Activated naive CD8-positive, alpha-beta T cell treated with anti-CD3 and anti-CD28 coated beads, Interleukin-2, amount 50 U/mL, for 24 hours (primary cell): ENCODE measurements around the gene MICAL2.

Experiments used
- ATAC-seq: fragments of 150-1000 bp; cut with Tn5 transposase; one replicate; pipeline ENCODE4 v1.10.0; 2021
- DNase-seq: peaks from one replicate; pipeline ENCODE4 v3.0.0; 2021
- H3K27ac Mint-ChIP-seq: one replicate; pipeline ENCODE4 v1.8.0; 2021; ENCODE audit warnings: mild to moderate bottlenecking, mixed read lengths
- H3K27me3 Mint-ChIP-seq: one replicate; pipeline ENCODE4 v1.8.0; 2021; ENCODE audit warnings: mixed read lengths
- H3K36me3 Mint-ChIP-seq: one replicate; pipeline ENCODE4 v1.8.0; 2021; ENCODE audit warnings: low read depth, mixed read lengths
- H3K4me1 Mint-ChIP-seq: one replicate; pipeline ENCODE4 v1.8.0; 2021; ENCODE audit warnings: mixed read lengths
- H3K4me3 Mint-ChIP-seq: one replicate; pipeline ENCODE4 v1.8.0; 2021; ENCODE audit warnings: mild to moderate bottlenecking, moderate library complexity, mixed read lengths
- H3K9me3 Mint-ChIP-seq: one replicate; pipeline ENCODE4 v1.8.0; 2021; ENCODE audit warnings: mixed read lengths

MICAL2 gene

DNA sequence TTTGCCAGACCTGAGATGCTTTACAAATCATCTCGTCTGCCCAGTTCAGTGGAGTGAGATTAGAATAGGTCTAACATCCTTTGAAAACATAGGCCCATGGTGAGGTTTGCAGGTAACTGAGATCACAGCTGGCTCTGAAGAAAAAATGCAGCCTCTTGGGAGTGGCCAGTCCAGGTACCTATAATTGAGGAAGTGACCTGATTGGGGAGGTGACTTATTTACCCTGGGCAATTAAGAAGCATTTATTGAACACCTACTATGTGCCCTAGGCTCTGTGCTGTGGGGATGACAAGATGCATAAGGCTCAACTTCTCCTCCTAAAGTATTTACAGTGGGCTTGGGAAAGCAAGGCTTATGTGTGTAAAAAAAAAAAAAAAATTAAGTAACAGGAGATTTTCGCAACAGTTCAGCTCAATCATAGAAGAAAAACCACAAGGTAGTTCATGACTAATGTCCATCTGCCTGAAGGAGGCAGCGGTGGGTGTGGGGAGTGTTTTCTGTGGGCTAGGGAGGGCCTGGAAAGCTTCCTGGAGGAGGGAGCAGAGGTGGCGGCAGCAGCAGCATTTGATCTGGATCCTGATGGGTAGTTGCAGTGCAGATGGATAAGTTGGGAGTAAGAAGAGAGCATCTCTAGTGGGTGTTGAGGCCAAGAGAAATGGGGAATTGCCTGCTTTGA lies 16.1 kb downstream of the MICAL2 start:
- H3K36me3 Mint-ChIP-seq: peaks cover 5% of the 10 kb centered on the region
- no peaks in the 10 kb centered on the region for H3K9me3 Mint-ChIP-seq
- peak overlapping the region; percentile 13 for H3K27ac Mint-ChIP-seq
- ATAC-seq: no peak
- DNase-seq: no peak
- H3K4me1 Mint-ChIP-seq: peaks cover 66% of the 10 kb centered on the region
- no peak overlapping the region for H3K4me3 Mint-ChIP-seq
- no peaks in the 10 kb centered on the region for H3K27me3 Mint-ChIP-seq

DNA sequence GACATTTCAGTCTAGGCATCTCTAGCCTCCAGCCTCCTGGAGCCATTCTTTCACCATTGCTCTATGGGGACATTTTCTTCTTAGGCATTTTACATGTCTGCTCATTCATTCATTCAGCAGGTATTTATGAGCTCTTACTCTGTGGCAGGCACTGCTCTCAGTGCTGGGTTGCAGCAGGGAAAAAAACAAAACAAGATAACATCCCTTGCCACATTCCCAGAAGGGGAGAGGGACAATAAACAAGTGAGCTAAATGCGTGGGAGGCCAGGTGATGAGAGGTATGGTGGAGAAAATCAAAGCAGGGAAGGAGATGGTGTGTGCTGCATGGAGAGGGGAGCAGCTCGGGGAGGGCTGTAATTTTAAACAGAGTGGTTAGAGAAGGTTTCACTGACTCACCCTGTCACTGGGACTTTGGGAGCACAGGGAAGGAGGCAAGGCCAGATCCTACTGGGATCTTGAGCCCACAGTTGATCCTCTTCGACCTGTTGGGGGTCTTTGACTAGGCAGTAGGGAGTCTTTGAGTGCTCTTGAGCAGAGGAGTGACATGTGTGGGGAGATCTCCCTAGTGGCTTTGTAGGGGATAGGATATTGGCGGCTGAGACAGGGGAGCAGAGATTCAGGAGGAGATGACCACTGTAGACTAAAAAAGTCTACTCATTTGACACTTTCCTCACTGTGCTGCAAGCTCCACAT lies 17.0 kb downstream of the MICAL2 start:
- Mint-ChIP-seq H3K27ac (no peak overlapping the region), H3K9me3 (no peaks in the 10 kb centered on the region), H3K4me3 (no peak overlapping the region), H3K4me1 (peaks cover 66% of the 10 kb centered on the region), H3K27me3 (no peaks in the 10 kb centered on the region), H3K36me3 (peaks cover 5% of the 10 kb centered on the region)
- ATAC-seq (no peak), DNase-seq (no peak)

DNA sequence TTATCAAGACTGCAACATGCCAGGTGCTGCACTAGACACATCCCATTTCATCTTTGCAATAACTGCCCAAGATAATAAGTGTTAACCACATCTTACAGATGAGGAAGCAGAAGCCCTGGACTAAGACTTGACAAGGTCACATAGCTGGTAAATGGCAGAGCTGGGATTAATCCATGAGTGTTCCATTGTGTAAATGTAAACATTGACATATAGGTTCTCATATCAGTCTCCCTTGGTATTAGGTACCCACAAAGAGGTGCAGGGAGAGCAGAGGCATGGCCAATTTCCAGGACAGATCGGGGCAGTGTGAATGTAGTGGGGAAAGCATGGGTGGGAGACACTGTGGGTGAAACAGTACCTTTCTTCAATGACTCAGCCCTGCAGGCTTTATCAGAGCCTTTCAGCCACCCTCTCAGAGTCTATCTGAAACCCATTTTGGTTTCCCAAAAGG lies 17.9 kb downstream of the MICAL2 start:
- Mint-ChIP-seq H3K36me3 (peaks cover 8% of the 10 kb centered on the region), H3K4me3 (no peak overlapping the region), H3K4me1 (peaks cover 71% of the 10 kb centered on the region), H3K9me3 (no peaks in the 10 kb centered on the region), H3K27ac (peak overlapping the region; percentile 27), H3K27me3 (no peaks in the 10 kb centered on the region)
- DNase-seq (no peak), ATAC-seq (peak; percentile 66)

GRCh38 chr11:12129227-12129626 lies 18.8 kb downstream of the MICAL2 start:
- Mint-ChIP-seq H3K36me3 (peaks cover 8% of the 10 kb centered on the region), H3K4me1 (peaks cover 72% of the 10 kb centered on the region), H3K4me3 (no peak overlapping the region), H3K9me3 (no peaks in the 10 kb centered on the region), H3K27ac (peak overlapping the region; percentile 57), H3K27me3 (no peaks in the 10 kb centered on the region)
- DNase-seq: no peak
- peak; percentile 56 for ATAC-seq

DNA sequence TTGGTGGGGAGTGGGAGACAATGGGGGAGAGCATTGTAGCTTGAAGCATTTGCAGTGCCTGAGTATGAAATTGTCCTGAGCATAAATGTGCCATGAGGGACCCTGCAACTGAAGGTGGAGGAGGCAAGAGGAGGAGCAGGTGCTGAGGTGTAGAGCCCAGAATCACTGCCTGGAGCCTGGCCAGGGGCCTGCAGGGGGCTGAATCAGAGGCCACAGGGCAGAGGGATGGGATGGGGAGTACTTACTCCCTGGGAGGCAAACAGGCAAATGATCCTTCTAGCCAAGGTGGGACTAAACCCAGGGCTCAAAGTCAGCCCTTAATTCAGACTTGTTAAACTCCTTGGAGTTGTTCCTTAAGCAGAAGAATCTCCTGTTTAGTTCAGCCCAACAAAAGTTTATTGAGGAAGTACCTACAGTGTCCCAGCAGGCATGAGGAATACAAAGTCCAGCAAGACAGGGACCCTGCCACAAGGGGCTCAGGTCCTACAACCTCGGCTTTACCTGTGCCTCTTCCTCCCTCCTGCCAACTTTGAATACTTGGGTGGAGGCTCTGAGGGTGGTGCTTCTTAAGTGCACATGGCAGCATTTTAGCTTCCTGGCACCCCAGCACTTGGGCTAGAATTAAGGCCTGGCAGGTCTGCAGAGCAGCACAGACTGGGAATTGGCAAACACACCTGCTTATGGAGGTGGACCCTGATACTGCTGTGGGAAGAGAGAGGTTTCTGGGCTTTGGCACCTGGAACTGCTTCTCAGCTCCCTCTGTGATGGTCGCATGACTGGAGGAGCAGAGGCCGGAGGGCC lies 20.0 kb downstream of the MICAL2 start:
- Mint-ChIP-seq H3K4me3 (no peak overlapping the region), H3K27me3 (no peaks in the 10 kb centered on the region), H3K36me3 (peaks cover 8% of the 10 kb centered on the region), H3K27ac (peak overlapping the region; percentile 57), H3K9me3 (no peaks in the 10 kb centered on the region), H3K4me1 (peaks cover 66% of the 10 kb centered on the region)
- DNase-seq (no peak), ATAC-seq (no peak)

GRCh38 chr11:12131943-12132789 lies 21.8 kb downstream of the MICAL2 start:
- no peak overlapping the region for H3K4me3 Mint-ChIP-seq
- H3K27me3 Mint-ChIP-seq: no peaks in the 10 kb centered on the region
- peaks cover 49% of the 10 kb centered on the region for H3K4me1 Mint-ChIP-seq
- DNase-seq (no peak), ATAC-seq (no peak)
- no peaks in the 10 kb centered on the region for H3K9me3 Mint-ChIP-seq
- H3K27ac Mint-ChIP-seq: no peak overlapping the region
- peaks cover 8% of the 10 kb centered on the region for H3K36me3 Mint-ChIP-seq

- H3K27me3 Mint-ChIP-seq: no peaks in the 10 kb centered on the region
- H3K36me3 Mint-ChIP-seq: peaks cover 8% of the 10 kb centered on the region
- H3K9me3 Mint-ChIP-seq: no peaks in the 10 kb centered on the region
- ATAC-seq (no peak), DNase-seq (no peak)
- H3K4me3 Mint-ChIP-seq: no peak overlapping the region
- no peak overlapping the region for H3K27ac Mint-ChIP-seq
- H3K4me1 Mint-ChIP-seq: peaks cover 45% of the 10 kb centered on the region
Observed at GRCh38 chr11:12132790-12133145, 22.4 kb downstream of the MICAL2 start.

DNA sequence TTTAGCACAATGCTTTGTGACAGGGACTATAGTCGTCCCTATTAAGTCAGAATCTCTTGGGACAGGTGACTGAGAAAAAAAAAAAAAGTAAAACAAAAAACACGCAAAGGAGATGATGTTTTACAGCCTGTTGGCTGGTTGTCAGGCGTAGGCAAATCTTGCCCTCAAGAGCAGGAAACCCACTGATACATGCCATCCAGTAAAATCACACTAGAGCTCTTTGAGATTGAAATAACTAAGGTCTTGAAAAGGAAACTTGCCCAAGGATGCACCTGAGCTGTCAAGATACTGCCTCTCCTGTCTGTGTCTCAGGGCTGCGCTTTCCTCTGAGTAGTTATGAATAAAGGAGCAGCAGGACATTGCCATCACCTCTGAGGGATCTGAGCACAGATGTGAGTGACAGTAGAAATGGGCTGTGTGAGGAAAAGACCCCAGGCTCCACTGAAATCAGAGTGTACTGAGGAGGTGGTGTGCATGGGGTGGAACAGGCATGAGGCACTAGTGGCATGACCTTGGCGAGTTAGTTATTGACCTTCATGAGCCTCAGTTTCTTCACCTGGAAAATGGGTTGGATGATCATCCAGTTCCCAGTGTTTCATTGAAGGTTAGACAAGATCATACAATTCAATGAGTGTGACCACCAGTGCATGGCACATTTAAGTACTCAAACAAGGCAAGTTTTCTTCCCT lies 23.3 kb downstream of the MICAL2 start:
- H3K4me3 Mint-ChIP-seq: no peak overlapping the region
- H3K27ac Mint-ChIP-seq: no peak overlapping the region
- H3K27me3 Mint-ChIP-seq: no peaks in the 10 kb centered on the region
- ATAC-seq: no peak
- peaks cover 45% of the 10 kb centered on the region for H3K4me1 Mint-ChIP-seq
- no peak for DNase-seq
- H3K36me3 Mint-ChIP-seq: peaks cover 8% of the 10 kb centered on the region
- H3K9me3 Mint-ChIP-seq: no peaks in the 10 kb centered on the region

GRCh38 chr11:12134236-12134585 lies 23.8 kb downstream of the MICAL2 start:
- DNase-seq (no peak), ATAC-seq (no peak)
- Mint-ChIP-seq H3K9me3 (no peaks in the 10 kb centered on the region), H3K27me3 (no peaks in the 10 kb centered on the region), H3K4me3 (no peak overlapping the region), H3K36me3 (peaks cover 8% of the 10 kb centered on the region), H3K27ac (no peak overlapping the region), H3K4me1 (peaks cover 41% of the 10 kb centered on the region)

DNA sequence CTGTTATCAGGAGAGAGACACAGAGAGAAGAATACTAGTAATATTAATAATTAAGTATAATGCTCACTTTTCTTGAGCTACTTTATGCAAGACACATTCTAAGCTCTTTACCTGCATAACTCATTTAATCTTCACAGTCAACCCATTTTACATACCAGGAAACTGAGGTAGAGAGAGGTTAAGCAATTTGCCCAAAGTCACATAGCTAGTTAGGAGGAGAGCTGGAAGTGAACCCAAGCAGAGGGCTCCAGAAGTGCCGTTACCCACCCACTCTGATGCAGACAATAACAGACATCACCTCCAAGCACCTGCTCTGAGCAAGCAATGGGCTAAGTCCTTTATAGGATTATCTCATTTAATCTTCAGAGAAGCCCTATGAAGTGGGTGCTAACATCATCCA lies 24.8 kb downstream of the MICAL2 start:
- H3K4me1 Mint-ChIP-seq: peaks cover 31% of the 10 kb centered on the region
- H3K4me3 Mint-ChIP-seq: no peak overlapping the region
- H3K36me3 Mint-ChIP-seq: peaks cover 8% of the 10 kb centered on the region

GRCh38 chr11:12137005-12137690 lies 26.8 kb downstream of the MICAL2 start:
- peaks cover 45% of the 10 kb centered on the region for H3K4me1 Mint-ChIP-seq
- no peaks in the 10 kb centered on the region for H3K9me3 Mint-ChIP-seq
- no peak overlapping the region for H3K4me3 Mint-ChIP-seq
- DNase-seq (no peak), ATAC-seq (no peak)
- no peaks in the 10 kb centered on the region for H3K27me3 Mint-ChIP-seq
- peaks cover 18% of the 10 kb centered on the region for H3K36me3 Mint-ChIP-seq
- H3K27ac Mint-ChIP-seq: no peak overlapping the region

More for the DNA sequence above, 24.8 kb downstream of the MICAL2 start:
- ATAC-seq (no peak), DNase-seq (no peak)
- Mint-ChIP-seq H3K9me3 (no peaks in the 10 kb centered on the region), H3K27me3 (no peaks in the 10 kb centered on the region), H3K27ac (no peak overlapping the region)

GRCh38 chr11:12137938-12138731 lies 27.7 kb downstream of the MICAL2 start:
- Mint-ChIP-seq H3K27ac (no peak overlapping the region), H3K4me3 (no peak overlapping the region), H3K4me1 (peaks cover 52% of the 10 kb centered on the region), H3K27me3 (no peaks in the 10 kb centered on the region), H3K36me3 (peaks cover 19% of the 10 kb centered on the region), H3K9me3 (peaks cover 5% of the 10 kb centered on the region)
- ATAC-seq (peak; percentile 25), DNase-seq (no peak)
